Measurements from ENCODE around the gene CASZ1. TPM values are rescaled to one million over a fixed set of nuclear protein-coding genes. Genes with fewer than 3 reads are reported as not detected.

The CASZ1 gene
- total RNA-seq, 1 donor from 2014 or later: 4.8 TPM

DNA sequence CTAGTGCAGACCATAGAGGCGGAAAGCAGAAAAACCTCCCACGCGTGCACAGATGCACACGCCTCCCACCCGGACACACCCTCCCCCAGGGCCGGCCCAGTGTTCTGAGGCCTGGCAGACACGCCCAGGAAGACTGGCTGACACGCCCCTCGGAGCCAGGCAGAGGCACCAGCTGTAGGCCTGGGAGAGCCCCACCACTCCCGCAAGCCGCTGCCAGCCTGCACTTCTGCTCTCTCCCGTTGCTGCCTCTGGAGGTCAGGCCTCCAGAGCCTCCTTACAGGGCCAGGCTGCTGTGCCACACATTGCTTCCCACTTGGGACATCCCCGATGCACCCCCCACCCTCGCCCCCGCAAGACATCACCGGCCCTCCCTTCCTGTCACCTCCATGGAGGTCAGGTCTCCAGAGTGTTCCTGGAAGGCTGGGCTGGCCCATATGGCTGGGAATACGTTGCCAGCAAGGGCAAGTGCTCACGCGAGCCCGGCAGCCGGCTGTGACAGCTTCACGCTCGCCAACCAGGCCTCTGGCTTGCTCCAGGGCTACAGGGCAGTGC is 40.4 kb downstream of the CASZ1 start:
- DNase-seq (ENCODE audit: low spot score) (no peak), ATAC-seq (no peak)

DNA sequence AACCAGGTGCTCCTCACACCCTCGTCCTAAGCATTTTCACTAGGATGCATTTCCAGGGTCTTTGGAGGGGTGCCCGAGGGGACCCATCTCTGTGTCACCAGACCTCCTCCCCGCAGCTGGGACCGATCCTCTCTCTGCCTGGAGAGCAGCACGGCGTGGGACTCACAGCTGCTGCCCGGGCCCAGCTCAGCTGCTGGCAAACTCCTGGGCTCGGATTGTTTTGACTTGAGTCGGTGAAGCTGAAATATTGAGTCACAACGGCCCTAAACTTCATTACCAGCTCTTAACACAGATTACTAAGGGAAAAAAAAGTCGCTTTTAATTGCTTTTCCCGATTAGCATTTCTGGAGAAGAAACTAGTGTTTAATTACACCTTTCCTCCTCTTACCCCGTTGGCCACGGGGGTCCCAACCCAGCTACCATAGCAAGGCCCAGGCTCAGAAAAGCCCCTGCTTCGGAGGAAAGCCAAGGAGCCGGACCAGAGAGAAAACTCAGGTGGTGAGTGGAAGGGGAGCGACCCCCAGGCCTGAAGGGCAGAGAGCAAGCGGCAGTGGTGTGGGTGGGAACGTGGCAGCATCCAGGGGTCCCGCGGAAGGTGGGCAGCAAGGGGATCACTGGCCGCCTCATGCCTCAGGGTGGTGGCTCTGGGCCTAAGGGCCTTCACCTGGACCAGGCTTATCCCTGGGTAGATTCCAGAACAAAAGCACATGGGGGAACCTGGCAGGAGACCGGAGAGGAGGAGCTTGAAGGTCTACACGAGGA is 41.7 kb downstream of the CASZ1 start:
- DNase-seq (ENCODE audit: low spot score) (no peak), ATAC-seq (no peak)

DNA sequence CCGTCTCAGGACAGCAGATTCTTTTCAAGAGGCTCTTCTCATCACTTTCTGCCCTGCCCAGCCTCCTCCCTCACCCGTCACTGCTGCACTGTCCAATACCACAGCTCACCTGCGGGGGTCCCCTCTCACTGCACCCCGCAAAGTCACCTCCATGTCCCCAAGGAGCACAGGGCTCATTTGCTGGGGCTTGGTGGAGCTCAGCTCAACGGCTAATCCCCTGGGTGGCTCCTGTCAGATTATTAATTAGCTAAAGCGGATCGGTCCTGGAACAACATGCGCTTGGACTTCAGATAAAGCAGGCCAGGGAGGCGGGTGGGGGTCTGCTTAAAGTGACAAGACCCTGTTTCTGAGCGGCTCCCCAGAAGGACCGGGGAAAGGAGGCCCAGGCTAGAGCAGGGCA is 43.1 kb downstream of the CASZ1 start:
- no peak for DNase-seq (ENCODE audit: low spot score)
- ATAC-seq: no peak

DNA sequence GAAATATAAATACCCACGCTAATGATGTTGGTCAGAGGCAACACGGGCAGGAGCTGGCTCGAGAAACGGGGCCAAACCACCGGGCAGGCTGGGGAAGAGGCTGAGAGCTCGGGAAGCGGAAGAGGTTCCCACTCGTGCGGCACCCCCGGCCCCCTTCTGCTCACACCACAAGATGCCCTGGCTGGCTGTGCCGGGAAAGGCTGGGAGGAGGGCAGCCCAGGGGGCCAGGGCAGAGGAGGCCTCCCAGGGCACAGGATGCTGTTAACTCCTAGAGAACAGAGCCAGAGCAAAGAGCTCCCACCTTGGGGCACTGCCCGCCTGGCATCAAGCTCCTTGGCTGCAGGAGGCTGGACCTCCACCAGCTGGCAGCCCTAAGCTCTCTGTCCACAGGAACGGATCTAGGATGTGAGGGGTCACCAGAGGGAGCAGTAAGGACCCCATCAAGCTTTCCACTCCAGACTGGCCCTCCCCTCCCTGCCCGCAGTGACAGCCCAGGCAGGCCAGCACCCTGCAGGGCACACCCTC is 44.8 kb downstream of the CASZ1 start:
- no peak for ATAC-seq
- DNase-seq (ENCODE audit: low spot score): no peak

DNA sequence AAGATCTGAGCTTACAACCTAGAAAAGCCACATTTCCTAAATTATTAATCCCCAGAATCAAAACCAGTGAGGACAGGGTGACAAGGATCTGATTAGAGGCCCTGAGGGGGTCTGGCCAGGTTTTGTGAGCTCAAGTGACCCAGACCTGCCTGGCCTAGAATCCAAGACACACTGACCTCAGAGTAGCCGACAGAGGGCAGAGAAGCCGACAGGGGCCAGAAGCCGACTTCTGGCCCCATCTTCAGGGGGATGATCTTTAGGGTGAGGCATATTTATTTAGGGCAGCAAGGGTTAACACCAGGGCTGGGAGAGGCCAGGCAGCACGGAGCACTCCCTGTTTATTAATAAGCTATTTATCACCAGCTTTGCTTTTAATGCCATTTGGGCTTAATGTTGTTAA is 45.3 kb downstream of the CASZ1 start:
- ATAC-seq (no peak), DNase-seq (ENCODE audit: low spot score) (no peak)

DNA sequence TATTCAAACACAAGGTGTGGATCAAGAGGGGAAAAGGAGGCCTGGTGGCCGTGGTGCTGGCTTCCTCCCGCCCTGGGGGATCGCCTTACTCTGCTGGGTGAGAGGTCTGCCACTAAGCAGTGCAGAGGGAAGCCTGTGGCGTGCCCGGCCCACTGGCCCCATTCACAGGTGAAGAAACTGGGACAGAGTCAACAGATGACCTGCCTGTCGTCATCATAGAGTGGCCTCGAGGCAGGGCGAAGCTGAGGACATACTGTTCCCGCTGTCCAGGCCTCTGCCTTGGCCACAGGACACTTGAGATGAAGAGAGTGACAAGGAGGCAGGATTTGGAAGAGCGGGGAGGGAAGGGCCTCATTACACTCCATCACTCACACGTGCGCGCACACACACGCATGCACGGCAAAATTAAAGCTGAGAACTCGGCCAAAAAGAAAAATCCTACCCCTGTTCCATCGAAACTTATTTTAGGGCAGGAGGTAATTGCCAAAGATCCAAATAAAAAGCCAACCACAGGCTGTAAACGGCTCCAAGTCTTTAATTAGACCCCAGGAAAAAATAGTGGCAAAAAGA is 50.5 kb downstream of the CASZ1 start:
- DNase-seq (ENCODE audit: low spot score) (no peak), ATAC-seq (peak; percentile 8)

DNA sequence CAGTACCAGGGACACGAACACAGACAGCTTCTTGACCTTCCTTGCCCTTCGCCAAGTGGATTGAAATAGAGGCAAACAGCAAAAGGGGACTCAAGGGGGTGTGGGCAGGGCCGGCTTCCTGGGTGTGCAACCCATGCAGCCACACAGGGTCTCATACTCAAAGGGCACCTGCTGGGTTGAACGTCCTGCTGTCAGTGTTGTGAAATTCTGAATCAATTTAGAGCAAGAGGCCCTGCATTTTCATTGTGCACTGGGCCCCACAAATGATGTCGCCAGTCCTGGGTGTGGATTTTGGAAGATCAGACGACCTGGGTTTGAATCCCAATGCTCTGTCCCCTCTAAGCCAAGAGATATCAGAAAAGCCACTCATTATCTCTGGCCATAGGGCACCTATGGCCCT is 51.1 kb downstream of the CASZ1 start:
- DNase-seq (ENCODE audit: low spot score): no peak
- ATAC-seq: peak; percentile 73

DNA sequence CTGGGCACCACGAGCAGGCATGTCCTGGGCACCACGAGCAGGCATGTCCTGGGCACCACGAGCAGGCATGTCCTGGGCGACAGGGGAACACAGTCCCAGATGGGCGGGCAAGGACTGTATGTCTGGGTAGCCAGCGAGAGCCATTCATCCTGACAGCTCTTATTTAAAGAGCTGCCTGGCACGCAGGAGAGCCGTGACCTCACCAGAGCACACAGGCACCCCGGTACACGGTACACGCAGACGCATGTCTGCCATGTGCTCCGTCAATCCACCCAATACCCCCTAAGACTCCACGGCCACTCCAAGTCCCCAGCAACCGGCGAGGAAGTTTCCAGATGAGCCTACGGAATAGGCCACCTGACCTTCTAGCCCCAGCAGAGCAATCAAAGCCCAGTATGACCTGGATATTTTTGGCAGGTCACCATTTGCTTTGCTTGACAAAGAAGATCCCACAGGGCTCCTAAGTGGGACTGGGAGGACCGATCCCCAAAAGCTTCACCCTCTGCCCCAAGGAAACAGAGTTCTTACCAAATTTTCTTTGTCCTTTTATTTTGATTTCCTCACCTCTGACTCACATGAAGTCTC is 51.7 kb downstream of the CASZ1 start:
- ATAC-seq: peak; percentile 73

DNA sequence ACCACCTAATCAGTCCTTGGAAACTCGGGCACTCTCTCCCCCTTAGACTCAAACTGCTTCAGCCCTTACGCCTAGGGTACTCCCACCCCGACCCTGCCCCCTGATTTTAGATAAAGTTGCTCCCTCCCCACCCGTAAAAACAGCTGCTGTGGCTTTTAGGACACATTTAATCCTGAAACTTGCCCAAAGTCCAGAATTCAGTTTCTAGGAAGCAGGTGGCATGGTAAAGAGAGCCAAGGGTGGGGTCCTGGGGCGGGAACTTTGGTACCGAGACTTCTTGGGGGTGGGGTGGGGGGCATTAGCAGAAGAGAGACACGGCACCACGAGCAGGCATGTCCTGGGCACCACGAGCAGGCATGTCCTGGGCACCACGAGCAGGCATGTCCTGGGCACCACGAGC is 52.4 kb downstream of the CASZ1 start:
- ATAC-seq: no peak
- DNase-seq (ENCODE audit: low spot score): no peak

More for the DNA sequence above, 51.7 kb downstream of the CASZ1 start:
- DNase-seq (ENCODE audit: low spot score): no peak

DNA sequence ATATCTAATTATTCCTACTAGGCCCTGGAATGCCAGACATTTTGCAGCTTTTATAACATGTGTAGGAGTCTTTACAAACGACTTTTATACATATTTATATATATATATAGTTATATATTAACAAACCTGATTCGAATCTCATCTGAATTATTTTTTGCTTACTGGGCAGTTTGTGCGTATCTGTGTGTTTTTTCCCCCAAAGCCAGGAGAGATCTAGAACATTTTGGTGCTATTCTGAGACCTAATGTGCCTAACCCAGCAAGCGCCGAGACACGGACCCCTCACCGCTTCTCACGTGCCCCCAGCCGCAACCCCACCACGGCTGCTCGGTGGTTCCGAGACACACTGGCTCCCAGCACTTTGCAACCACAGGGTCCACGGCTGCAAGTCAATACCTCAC is 54.8 kb downstream of the CASZ1 start:
- no peak for ATAC-seq
- no peak for DNase-seq (ENCODE audit: low spot score)

DNA sequence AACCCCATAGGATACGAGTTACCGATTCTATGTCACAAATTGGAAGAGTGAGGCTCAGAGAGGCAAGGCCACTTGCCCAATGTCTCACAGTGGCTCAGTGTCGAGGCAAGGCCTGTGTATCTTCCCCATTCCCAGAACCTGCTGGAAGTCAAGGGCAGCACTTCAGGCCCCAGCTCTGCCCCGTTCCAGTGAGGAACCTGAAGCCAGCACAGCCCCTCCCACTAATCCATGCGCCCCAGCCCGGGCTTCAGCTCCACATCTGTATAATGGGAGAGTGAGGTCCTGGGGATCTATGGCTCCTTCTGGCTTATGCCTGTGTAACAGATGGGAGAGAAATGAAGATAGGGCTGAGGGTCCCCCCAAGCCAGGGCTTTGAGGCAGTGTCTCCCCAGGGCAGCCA is 56.3 kb downstream of the CASZ1 start:
- no peak for DNase-seq (ENCODE audit: low spot score)
- no peak for ATAC-seq

DNA sequence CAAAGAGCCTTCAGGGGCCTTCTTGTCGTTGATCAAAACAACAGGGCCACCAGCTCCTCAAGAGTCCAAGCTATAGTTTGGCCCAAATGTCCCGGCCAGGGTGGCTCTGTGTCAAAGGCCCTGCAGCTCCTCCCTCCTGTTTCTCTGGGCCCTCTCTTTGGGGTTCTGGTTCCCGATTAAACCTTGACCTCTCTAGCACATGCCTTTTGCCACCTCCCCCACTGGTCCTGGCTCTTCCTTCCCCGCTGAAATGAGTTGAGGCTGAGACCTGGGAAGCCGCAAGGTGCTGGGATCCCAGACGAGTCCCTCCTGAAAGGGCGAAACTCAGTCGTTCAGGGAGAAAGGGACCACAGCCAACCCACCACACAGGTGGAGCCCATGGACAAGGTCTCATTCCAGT is 56.9 kb downstream of the CASZ1 start:
- DNase-seq (ENCODE audit: low spot score): no peak
- no peak for ATAC-seq

DNA sequence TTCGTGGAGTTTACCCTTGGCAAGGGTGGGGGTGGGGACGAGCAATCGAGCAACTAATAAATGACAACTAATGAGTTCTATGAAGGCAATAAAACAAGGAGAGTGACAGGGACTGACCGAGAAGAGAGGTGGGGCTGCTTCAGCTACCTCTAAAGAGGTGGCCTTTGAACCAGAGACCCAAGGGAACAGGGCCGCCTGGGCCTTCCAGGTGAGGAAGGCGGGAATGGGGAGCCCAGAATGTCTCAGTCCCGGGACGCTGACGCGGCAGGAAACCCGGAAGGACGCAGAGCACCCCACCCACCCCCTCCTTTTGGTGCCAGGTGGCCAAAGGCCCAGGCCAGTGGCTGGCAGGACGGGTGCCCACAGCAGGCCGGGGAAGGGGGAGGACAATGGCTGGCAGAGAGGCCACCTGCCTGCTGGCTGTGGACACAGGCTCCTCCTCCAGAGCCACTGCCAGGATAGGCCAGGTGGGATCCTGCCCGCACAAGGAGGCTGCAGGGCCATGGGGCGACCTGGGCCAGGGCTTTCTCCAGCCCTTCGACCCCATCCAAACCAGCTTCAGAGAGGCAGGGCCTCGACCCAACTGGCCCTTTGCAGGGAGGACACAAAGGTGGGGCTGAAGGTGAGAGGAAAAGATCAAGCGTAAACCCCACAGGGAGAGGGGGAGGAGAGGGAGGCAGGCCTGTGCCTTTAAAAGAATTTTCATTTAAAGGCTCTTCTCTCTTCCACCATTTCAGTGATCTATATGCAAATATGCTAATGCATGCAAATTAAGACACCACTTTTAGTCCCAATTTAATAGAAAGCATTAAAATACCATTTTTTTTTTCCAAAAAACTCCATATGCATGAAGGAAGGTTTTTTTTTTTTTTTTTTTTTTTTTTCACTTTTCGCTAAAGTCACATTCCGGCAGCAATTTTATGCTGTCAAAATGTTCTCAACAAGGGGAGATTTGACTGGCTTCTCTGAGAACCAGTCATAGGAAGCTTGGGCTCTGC is 58.1 kb downstream of the CASZ1 start:
- DNase-seq (ENCODE audit: low spot score) (no peak), ATAC-seq (peak; percentile 50)

DNA sequence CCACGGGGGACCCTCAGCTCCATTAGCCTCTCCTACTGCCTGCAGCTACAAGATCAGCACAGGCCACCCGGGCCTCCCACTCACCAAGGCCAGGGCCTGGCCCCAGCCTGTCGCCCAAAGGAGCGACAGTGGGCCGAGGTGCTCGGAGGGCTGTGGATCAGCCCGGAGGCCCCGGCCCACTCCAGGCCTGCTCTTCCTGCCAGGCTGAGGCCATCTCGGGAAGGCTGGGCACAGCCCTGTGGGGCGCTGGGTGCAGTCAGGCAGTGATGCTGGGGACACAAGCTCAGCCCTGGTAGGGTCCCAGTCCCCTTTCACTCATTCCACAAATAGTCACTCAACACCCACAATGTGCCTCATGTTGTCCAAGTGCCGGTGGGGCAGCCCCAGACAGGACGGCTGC is 58.8 kb downstream of the CASZ1 start:
- ATAC-seq (no peak), DNase-seq (ENCODE audit: low spot score) (no peak)

DNA sequence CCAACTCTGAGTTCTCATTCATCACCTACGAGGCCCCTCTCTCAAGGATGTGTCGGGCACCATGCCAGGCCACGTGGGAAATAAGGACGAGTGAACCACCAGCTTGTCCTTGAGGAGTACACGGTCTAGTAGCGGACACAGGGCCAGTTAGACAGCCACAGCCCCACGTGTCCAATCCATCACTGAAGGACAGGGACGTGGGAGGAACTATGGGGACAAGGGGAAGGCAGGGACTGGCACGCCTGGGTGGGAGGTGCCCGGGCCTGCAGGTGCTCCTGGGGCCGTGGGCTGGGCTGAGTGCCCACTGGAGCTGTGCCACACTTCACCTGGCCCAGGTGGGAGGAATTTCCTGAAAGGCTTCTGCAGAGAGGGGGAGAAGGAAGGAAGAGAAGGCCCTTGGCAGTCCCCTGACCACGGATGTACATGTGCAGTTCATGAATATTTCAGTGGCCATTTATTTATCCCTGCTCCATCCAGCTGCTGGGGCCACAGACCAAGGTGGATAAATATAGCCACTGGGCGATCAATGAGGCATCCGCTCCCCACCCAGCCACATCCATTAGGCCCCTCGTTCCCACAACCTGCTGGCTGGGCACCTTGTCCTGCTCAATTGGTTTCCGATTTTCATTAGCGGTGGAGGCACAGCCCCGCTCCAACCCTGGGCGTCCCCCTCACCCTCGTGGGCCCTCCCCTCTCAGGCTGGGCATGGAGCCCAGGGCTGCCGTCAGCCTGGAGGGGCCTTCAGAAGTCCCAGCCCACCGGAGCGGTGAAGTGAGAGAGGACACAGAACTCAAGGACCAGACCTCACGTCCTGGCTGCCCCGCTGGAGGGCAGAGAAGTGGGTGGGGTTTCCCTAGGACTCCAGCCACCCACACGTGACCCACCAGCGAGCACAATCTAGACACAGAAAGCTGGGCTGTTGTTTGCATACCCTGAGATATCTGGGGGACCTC is 59.5 kb downstream of the CASZ1 start:
- ATAC-seq (peak; percentile 17), DNase-seq (ENCODE audit: low spot score) (no peak)

DNA sequence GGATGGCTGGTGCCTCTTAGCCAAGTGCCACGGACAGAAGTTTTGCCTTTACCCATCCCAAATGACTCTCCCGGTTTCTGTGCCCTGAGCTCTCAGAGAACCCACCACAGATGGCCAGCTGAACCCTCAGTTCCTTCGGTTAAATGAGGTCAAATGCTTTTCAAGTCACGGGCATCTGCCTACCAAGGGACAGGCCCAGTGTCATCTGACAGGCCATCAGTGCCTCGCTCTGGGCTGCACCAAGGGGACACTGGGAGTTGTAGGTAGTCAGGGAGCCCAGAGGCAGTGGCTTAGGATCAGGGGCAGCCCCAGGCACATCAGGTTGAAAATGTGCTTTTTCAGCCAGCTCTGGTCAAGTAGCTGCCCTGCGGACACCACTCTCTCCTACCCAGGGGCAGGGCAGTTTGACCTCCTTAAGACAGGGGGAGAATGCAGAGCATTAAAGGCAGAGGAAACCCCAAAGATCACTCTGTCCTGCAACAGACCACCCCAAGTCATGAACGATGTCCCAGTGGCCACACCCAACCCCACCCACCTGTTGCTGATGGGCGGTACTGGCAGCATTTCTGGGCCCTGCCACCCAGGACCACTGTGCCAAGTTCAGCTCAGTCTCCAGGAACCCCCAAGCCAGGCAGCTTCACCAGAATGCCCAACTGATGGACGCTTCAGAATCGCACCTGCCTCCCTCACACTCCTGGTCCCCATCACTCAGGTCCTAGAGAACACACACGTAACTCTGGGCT is 60.7 kb downstream of the CASZ1 start:
- ATAC-seq (no peak), DNase-seq (ENCODE audit: low spot score) (no peak)

DNA sequence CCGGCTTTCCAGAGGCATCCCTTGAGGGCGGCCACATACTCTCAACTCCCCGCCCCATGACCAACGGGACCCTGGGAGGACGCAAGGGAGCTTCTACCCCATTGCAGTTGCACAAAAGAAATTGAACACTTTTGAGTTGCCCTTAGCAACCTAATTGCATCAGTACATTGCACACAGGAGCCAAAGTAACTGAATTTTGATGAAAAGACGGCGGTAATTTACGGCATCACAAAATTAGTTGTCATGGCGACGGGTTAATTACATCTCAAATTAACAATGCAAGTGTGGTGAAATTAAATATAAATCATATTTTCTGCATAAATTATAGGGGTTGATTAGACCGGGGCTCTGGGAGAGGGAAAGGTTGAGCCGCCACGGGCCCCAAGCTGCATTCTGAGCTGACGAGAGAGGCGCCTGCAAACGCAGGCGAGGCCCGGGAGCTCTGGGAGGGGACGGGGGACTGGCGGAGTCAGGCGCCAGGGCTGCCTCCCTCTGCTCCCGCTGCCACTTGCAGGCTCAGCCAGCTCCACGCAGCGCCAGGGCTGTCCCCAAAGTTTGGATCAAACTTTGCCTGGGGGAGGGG is 61.4 kb downstream of the CASZ1 start:
- ATAC-seq (no peak), DNase-seq (ENCODE audit: low spot score) (no peak)

DNA sequence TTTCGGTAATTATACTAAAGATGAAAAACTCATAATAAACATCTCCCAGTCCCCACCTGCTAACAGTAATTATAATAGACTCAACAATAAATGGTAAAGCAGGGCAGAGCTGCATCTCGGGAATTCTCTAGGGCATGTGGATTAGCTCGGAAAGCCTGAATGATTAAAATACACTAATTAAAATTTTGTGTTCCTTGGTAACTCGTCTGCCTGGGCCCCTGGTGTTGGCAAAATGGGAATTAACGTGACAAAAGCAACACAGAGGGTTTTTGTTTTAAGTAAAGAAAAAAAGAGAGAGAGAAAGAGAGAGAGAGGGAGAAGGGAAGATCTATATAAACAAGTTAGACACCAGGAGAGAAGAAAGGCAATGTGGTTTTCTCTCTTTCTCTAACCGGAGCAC is 62.1 kb downstream of the CASZ1 start:
- DNase-seq (ENCODE audit: low spot score) (no peak), ATAC-seq (no peak)
